Liver (tissue), 3 donors: ENCODE results near the gene C6orf163.

Experiments
- CTCF ChIP-seq: fragments of 150-350 bp; IDR thresholded peaks from 2 replicates; pipeline ENCODE4 v1.5.1; 2017; ENCODE audit warnings: improper control_type of control experiment, low read depth, low read length; ENCODE audit not compliant: missing input control
- FOXA1 ChIP-seq: IDR thresholded peaks from 2 replicates; pipeline ENCODE4 v1.6.1; 2016; ENCODE audit warnings: antibody characterized with exemption
- JUND ChIP-seq, 2 donors: IDR thresholded peaks; 2 replicates each; pipeline ENCODE4 v1.6.1; 2016; ENCODE audit warnings: antibody characterized with exemption in 2 of 2
- TF ChIP-seq, protein P1 (sequence below): IDR thresholded peaks from 2 replicates; pipeline ENCODE4 v1.6.1; 2016; ENCODE audit warnings: antibody characterized with exemption, mild to moderate bottlenecking
- donor health status: healthy.
- donor health status: healthy.

- TF ChIP-seq CTCF (no peak), JUND (IDR thresholded peaks at IDR 0.05) (no peak), FOXA1 (no peak)
- TF ChIP-seq, protein P1, sequence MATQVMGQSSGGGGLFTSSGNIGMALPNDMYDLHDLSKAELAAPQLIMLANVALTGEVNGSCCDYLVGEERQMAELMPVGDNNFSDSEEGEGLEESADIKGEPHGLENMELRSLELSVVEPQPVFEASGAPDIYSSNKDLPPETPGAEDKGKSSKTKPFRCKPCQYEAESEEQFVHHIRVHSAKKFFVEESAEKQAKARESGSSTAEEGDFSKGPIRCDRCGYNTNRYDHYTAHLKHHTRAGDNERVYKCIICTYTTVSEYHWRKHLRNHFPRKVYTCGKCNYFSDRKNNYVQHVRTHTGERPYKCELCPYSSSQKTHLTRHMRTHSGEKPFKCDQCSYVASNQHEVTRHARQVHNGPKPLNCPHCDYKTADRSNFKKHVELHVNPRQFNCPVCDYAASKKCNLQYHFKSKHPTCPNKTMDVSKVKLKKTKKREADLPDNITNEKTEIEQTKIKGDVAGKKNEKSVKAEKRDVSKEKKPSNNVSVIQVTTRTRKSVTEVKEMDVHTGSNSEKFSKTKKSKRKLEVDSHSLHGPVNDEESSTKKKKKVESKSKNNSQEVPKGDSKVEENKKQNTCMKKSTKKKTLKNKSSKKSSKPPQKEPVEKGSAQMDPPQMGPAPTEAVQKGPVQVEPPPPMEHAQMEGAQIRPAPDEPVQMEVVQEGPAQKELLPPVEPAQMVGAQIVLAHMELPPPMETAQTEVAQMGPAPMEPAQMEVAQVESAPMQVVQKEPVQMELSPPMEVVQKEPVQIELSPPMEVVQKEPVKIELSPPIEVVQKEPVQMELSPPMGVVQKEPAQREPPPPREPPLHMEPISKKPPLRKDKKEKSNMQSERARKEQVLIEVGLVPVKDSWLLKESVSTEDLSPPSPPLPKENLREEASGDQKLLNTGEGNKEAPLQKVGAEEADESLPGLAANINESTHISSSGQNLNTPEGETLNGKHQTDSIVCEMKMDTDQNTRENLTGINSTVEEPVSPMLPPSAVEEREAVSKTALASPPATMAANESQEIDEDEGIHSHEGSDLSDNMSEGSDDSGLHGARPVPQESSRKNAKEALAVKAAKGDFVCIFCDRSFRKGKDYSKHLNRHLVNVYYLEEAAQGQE, result no peak
These were observed 2.7 kb upstream of the C6orf163 start for GRCh38 chr6:87341899-87342298.
